DMS153 treated with DMSO at 0.1 percent for 48 hours (cell line): Measurements from ENCODE around the gene MIEF1.

Experiments used
- DNase-seq: peaks from one replicate; lab custom pipeline; 2025; ENCODE audit not compliant: unreplicated experiment; lab: John Stamatoyannopoulos, UW

The MIEF1 gene

GRCh38 chr22:39528080-39528661, 26.1 kb downstream of the MIEF1 start:
- peak; percentile 37 for DNase-seq

- DNase-seq = peak; percentile 93
These were observed 26.8 kb downstream of the MIEF1 start for GRCh38 chr22:39528681-39529486.

- no peak for DNase-seq
These were observed 27.4 kb downstream of the MIEF1 start for GRCh38 chr22:39529487-39529851.

- DNase-seq = no peak
These were observed 28.0 kb downstream of the MIEF1 start for GRCh38 chr22:39530116-39530515.

- DNase-seq = no peak
These were observed 28.7 kb downstream of the MIEF1 start for GRCh38 chr22:39530692-39531331.

GRCh38 chr22:39532215-39533073, 30.4 kb downstream of the MIEF1 start, which contains the start of gene RPS19BP1:
Gene RPS19BP1 (minus strand): TSS chr22:39532748. CDS start chr22:39532738, 10 bp downstream.
- DNase-seq = peak; percentile 99

GRCh38 chr22:39534092-39534506, 32.0 kb downstream of the MIEF1 start:
- no peak for DNase-seq

- DNase-seq = peak; percentile 35
These were observed 32.7 kb downstream of the MIEF1 start for GRCh38 chr22:39534591-39535356.

- no peak for DNase-seq
These were observed 33.3 kb downstream of the MIEF1 start for GRCh38 chr22:39535357-39535725.

GRCh38 chr22:39535831-39536449, 33.9 kb downstream of the MIEF1 start:
- no peak for DNase-seq

GRCh38 chr22:39536711-39537110, 34.6 kb downstream of the MIEF1 start:
- DNase-seq = no peak

- no peak for DNase-seq
These were observed 35.9 kb downstream of the MIEF1 start for GRCh38 chr22:39537975-39538374.

GRCh38 chr22:39543095-39543494, 41.0 kb downstream of the MIEF1 start:
- DNase-seq = no peak

GRCh38 chr22:39545386-39546365, 43.6 kb downstream of the MIEF1 start:
- peak; percentile 33 for DNase-seq

- peak; percentile 33 for DNase-seq
These were observed 44.9 kb downstream of the MIEF1 start for GRCh38 chr22:39546889-39547586.

- DNase-seq = no peak
These were observed 45.5 kb downstream of the MIEF1 start for GRCh38 chr22:39547587-39547947.

GRCh38 chr22:39553429-39553828, 51.3 kb downstream of the MIEF1 start:
- no peak for DNase-seq

- no peak for DNase-seq
These were observed 52.1 kb downstream of the MIEF1 start for GRCh38 chr22:39554151-39554550.
